ENCODE measurements around the gene RAD51B. TPM values are rescaled to one million over a fixed set of nuclear protein-coding genes. Genes with fewer than 3 reads are reported as not detected.

The RAD51B gene
- total and polyA plus RNA-seq, 2 of the 13 experiments (the other 11 are each of a cell fraction or from before 2014, with no cell fraction given) = 7.0 to 9.5 TPM

- CTCF ChIA-PET (ENCODE audit: low intra/inter-chr PET ratio, low total read pairs) = no interaction called here
- ATAC-seq (peak; percentile 91), FAIRE-seq (peak; percentile 83), DNase-seq (ENCODE audit: low spot score) (peak; percentile 73)
- intact Hi-C loops (cut with micrococcal nuclease; ENCODE audit: unreplicated experiment) = loop anchor here (10.0 kb wide), 4 partner anchors 96 to 346 kb away; no protein-coding TSS in a partner anchor
- Histone ChIP-seq H2AFZ (ENCODE audit: low read length) (no peak overlapping the region), H3K9me3 (ENCODE audit: low read length) (no peaks in the 10 kb centered on the region), H3K9ac (ENCODE audit: insufficient read depth, low read depth, low read length) (no peak overlapping the region), H3K4me2 (ENCODE audit: low read depth, low read length) (peak overlapping the region; percentile 16; the same call in 1 of the 2 replicates), H3K27ac (ENCODE audit: extremely low read length, insufficient read depth, low read length) (no peak overlapping the region), H3K27me3 (ENCODE audit: control insufficient read depth in 1 of 2, insufficient read depth in 2 of 2, low read length in 2 of 2) (no peaks in the 10 kb centered on the region), H3K79me2 (ENCODE audit: insufficient read depth, low read length) (no peaks in the 10 kb centered on the region), H3K36me3 (replicated peaks in 1 of 2; ENCODE audit: control insufficient read depth in 1 of 2, insufficient read depth in 2 of 2, low read length in 2 of 2) (no peaks in the 10 kb centered on the region), H3K4me1 (ENCODE audit: insufficient read depth, low read length) (peaks cover 39% of the 10 kb centered on the region), H4K20me1 (ENCODE audit: insufficient read depth, low read length) (no peaks in the 10 kb centered on the region), H3K4me3 (replicated peaks in 1 of 3; ENCODE audit: insufficient read depth in 1 of 3, low read depth in 2 of 3, low read length in 3 of 3) (no peak overlapping the region)
- no TSS peak for BruUV-seq (replicated peaks)
- 0% methylated on average over 5 of the region's 5 CpGs for WGBS (ENCODE audit: low lambda C conversion rate)
- POLR2A ChIA-PET = interaction anchor here (0.8 to 1.9 kb wide), 8 partner anchors 10 to 347 kb away, joined by 3 to 11 read pairs (median 4); partner anchors contain the start of gene ZFP36L1
- in situ Hi-C loops (cut with HindIII; ENCODE audit: extremely low pct_ligation_motif_present, low pct_unique_long_range_greater_than_20kb) = no loop called here
- TF ChIP-seq ZNF292 (CRISPR knock-in tag; IDR thresholded peaks at IDR 0.05; ENCODE audit: borderline replicate concordance, low read depth) = no peak
- peak; percentile 90 for TF ChIP-seq RARA (CRISPR knock-in tag; IDR thresholded peaks at IDR 0.05)
- no peak for TF ChIP-seq ZNF841 (CRISPR knock-in tag; IDR thresholded peaks at IDR 0.05; ENCODE audit: borderline replicate concordance)
- no peak for TF ChIP-seq MZF1 (CRISPR knock-in tag; IDR thresholded peaks at IDR 0.05; ENCODE audit: borderline replicate concordance)
- no peak for TF ChIP-seq ZNF383 (CRISPR knock-in tag; IDR thresholded peaks at IDR 0.05; ENCODE audit: borderline replicate concordance)
- TF ChIP-seq ZFP37 (CRISPR knock-in tag; IDR thresholded peaks at IDR 0.05; ENCODE audit: borderline replicate concordance) = no peak
- TF ChIP-seq ZNF704 (CRISPR knock-in tag; IDR thresholded peaks at IDR 0.05; ENCODE audit: borderline replicate concordance) = no peak
- TF ChIP-seq, protein P1, sequence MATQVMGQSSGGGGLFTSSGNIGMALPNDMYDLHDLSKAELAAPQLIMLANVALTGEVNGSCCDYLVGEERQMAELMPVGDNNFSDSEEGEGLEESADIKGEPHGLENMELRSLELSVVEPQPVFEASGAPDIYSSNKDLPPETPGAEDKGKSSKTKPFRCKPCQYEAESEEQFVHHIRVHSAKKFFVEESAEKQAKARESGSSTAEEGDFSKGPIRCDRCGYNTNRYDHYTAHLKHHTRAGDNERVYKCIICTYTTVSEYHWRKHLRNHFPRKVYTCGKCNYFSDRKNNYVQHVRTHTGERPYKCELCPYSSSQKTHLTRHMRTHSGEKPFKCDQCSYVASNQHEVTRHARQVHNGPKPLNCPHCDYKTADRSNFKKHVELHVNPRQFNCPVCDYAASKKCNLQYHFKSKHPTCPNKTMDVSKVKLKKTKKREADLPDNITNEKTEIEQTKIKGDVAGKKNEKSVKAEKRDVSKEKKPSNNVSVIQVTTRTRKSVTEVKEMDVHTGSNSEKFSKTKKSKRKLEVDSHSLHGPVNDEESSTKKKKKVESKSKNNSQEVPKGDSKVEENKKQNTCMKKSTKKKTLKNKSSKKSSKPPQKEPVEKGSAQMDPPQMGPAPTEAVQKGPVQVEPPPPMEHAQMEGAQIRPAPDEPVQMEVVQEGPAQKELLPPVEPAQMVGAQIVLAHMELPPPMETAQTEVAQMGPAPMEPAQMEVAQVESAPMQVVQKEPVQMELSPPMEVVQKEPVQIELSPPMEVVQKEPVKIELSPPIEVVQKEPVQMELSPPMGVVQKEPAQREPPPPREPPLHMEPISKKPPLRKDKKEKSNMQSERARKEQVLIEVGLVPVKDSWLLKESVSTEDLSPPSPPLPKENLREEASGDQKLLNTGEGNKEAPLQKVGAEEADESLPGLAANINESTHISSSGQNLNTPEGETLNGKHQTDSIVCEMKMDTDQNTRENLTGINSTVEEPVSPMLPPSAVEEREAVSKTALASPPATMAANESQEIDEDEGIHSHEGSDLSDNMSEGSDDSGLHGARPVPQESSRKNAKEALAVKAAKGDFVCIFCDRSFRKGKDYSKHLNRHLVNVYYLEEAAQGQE (IDR thresholded peaks at IDR 0.05; ENCODE audit: borderline replicate concordance in 1 of 2, low read depth in 1 of 2, low read length in 2 of 2) = peak in 1 of 2 experiments; percentile 75; a peak in 2 of 4 replicates
- no peak for TF ChIP-seq ZNF17 (CRISPR knock-in tag; IDR thresholded peaks at IDR 0.05)
- TF ChIP-seq ZFX (CRISPR knock-in tag; IDR thresholded peaks at IDR 0.05; ENCODE audit: low read depth) = no peak
- no peak for TF ChIP-seq ARNT (IDR thresholded peaks at IDR 0.05)
- no peak for TF ChIP-seq TBP (CRISPR knock-in tag; IDR thresholded peaks at IDR 0.05)
- no peak for TF ChIP-seq ZNF644 (CRISPR knock-in tag; IDR thresholded peaks at IDR 0.05; ENCODE audit: low read depth)
- no peak for TF ChIP-seq SIN3A (IDR thresholded peaks at IDR 0.05; ENCODE audit: borderline replicate concordance, low read depth, low read length)
- TF ChIP-seq, protein P2, sequence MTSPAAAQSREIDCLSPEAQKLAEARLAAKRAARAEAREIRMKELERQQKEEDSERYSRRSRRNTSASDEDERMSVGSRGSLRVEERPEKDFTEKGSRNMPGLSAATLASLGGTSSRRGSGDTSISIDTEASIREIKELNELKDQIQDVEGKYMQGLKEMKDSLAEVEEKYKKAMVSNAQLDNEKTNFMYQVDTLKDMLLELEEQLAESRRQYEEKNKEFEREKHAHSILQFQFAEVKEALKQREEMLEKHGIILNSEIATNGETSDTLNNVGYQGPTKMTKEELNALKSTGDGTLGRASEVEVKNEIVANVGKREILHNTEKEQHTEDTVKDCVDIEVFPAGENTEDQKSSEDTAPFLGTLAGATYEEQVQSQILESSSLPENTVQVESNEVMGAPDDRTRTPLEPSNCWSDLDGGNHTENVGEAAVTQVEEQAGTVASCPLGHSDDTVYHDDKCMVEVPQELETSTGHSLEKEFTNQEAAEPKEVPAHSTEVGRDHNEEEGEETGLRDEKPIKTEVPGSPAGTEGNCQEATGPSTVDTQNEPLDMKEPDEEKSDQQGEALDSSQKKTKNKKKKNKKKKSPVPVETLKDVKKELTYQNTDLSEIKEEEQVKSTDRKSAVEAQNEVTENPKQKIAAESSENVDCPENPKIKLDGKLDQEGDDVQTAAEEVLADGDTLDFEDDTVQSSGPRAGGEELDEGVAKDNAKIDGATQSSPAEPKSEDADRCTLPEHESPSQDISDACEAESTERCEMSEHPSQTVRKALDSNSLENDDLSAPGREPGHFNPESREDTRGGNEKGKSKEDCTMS (CRISPR knock-in tag; conservative IDR thresholded peaks at IDR 0.05) = no peak
- no peak for TF ChIP-seq ZNF382 (CRISPR knock-in tag; IDR thresholded peaks at IDR 0.05; ENCODE audit: borderline replicate concordance)
- TF ChIP-seq ZNF768 (CRISPR knock-in tag; IDR thresholded peaks at IDR 0.05) = no peak
- TF ChIP-seq ATF7 (IDR thresholded peaks at IDR 0.05) = no peak
- no peak for TF ChIP-seq ATF7 (CRISPR knock-in tag; IDR thresholded peaks at IDR 0.05)
Observed at GRCh38 chr14:68469208-68469713, 649.7 kb downstream of the RAD51B start.

Data from HepG2 (cell line).